ENCODE results near the gene CFAP57. TPM values are rescaled to one million over a fixed set of nuclear protein-coding genes. Genes with fewer than 3 reads are reported as not detected.

The CFAP57 gene
- total and polyA plus RNA-seq, 2 of the 4 experiments (the other 2 are of a cell fraction), result 0.29 to 0.36 TPM

DNA sequence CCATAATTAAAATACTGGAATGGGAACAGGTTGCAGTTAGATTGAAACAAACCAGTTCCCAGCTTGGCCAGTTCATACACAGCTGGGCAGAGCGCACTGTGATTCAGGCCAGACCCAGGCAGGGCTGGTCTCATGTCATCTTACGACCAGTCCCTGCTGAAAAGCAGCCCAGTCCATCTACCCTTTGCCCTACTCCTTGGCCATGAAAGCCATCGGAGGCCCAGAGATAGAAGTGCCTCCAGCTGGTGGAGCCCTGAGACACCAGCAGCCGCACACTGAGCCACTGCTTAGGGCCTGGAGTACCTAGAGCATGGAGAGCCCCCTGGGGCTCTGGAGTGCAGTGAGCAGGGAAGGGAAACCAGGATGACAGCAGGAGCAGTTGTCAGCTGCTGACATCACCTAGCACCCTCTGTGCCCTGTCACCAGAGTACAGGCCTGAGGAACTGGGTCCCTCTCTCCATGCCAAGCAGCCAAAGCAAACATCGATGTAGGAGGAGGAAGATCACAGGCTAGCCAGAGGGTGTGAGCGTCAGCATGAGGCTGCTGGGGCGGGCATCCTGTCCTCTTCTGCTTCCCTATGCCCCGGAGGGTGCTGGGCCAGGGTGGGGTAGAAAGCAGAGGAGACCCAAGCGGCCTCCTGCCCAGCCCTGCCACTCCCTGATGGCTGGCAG is 63.5 kb downstream of the CFAP57 start:
- H2BK5ac ChIP-seq (ENCODE audit: low read depth, low read length, poor library complexity, severe bottlenecking), result no peak overlapping the region
- H3K27ac ChIP-seq (ENCODE audit: insufficient read depth, low read length), result no peak overlapping the region
- H2BK15ac ChIP-seq (ENCODE audit: low read depth, low read length), result no peak overlapping the region
- H2BK120ac ChIP-seq (ENCODE audit: low read depth, low read length), result no peak overlapping the region
- intact Hi-C loops (cut with micrococcal nuclease) (no loop called here), dilution Hi-C loops (cut with HindIII; ENCODE audit: low sequenced_read_pairs, unreplicated experiment) (no loop called here), in situ Hi-C loops (cut with MboI; ENCODE audit: low sequenced_read_pairs) (loop anchor here (10.0 kb wide), 1 partner anchor 119 kb away; the partner anchor contains the start of gene CDC20)
- no peak overlapping the region for H2AFZ ChIP-seq (replicated peaks; ENCODE audit: low read length, poor library complexity)
- H4K8ac ChIP-seq (ENCODE audit: low read depth in 2 of 2, low read length in 2 of 2), result no peak overlapping the region
- H4K5ac ChIP-seq (ENCODE audit: low read depth, low read length), result no peak overlapping the region
- BruUV-seq (replicated peaks), result no TSS peak
- no peak overlapping the region for H4K91ac ChIP-seq (ENCODE audit: insufficient read depth, low read depth, low read length)
- TF ChIP-seq FOS (IDR thresholded peaks at IDR 0.05; ENCODE audit: low read depth, low read length) (no peak), RFX5 (IDR thresholded peaks at IDR 0.05; ENCODE audit: low read depth, low read length) (no peak), SMC3 (IDR thresholded peaks at IDR 0.05; ENCODE audit: low read depth, low read length) (no peak), NFE2L2 (IDR thresholded peaks at IDR 0.05; ENCODE audit: low read depth, low read length) (no peak), MAZ (IDR thresholded peaks at IDR 0.05; ENCODE audit: borderline replicate concordance, low read depth, low read length) (no peak)
- TF ChIP-seq, protein P1, sequence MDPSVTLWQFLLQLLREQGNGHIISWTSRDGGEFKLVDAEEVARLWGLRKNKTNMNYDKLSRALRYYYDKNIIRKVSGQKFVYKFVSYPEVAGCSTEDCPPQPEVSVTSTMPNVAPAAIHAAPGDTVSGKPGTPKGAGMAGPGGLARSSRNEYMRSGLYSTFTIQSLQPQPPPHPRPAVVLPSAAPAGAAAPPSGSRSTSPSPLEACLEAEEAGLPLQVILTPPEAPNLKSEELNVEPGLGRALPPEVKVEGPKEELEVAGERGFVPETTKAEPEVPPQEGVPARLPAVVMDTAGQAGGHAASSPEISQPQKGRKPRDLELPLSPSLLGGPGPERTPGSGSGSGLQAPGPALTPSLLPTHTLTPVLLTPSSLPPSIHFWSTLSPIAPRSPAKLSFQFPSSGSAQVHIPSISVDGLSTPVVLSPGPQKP (IDR thresholded peaks at IDR 0.05; ENCODE audit: borderline replicate concordance, low read depth, low read length), result no peak
- TF ChIP-seq, protein P2, sequence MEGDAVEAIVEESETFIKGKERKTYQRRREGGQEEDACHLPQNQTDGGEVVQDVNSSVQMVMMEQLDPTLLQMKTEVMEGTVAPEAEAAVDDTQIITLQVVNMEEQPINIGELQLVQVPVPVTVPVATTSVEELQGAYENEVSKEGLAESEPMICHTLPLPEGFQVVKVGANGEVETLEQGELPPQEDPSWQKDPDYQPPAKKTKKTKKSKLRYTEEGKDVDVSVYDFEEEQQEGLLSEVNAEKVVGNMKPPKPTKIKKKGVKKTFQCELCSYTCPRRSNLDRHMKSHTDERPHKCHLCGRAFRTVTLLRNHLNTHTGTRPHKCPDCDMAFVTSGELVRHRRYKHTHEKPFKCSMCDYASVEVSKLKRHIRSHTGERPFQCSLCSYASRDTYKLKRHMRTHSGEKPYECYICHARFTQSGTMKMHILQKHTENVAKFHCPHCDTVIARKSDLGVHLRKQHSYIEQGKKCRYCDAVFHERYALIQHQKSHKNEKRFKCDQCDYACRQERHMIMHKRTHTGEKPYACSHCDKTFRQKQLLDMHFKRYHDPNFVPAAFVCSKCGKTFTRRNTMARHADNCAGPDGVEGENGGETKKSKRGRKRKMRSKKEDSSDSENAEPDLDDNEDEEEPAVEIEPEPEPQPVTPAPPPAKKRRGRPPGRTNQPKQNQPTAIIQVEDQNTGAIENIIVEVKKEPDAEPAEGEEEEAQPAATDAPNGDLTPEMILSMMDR (conservative IDR thresholded peaks at IDR 0.05; ENCODE audit: low read depth, low read length), result no peak
- no peak overlapping the region for H3K18ac ChIP-seq (ENCODE audit: low read depth, low read length)
- H3K79me1 ChIP-seq (ENCODE audit: low read depth in 1 of 2, low read length in 2 of 2), result 0 out of 4 replicates have a peak, but pooled peaks cover 0 to 5% of the 10 kb centered on the region in 2 experiments
- no peaks in the 10 kb centered on the region for H3K36me3 ChIP-seq (ENCODE audit: control insufficient read depth, insufficient read depth, low read length)
- peaks cover 7% of the 10 kb centered on the region for H3K9me1 ChIP-seq (ENCODE audit: insufficient read depth, low read length)
- no peak overlapping the region for H2BK20ac ChIP-seq (ENCODE audit: low read depth, low read length)
- no peak overlapping the region for H2AK5ac ChIP-seq (ENCODE audit: low read depth, low read length)
- peaks cover 15% of the 10 kb centered on the region for H3K4me1 ChIP-seq (ENCODE audit: control insufficient read depth, insufficient read depth, low read length)
- H3K4ac ChIP-seq (ENCODE audit: low read depth, low read length), result no peak overlapping the region
- H3K9me3 ChIP-seq (ENCODE audit: control insufficient read depth, insufficient read depth, low read length), result no peaks in the 10 kb centered on the region
- ChIA-PET POLR2A (ENCODE audit: unreplicated experiment) (no interaction called here), CTCF (no interaction called here)
- H2AK9ac ChIP-seq (replicated peaks; ENCODE audit: low read depth, low read length, poor library complexity), result no peak overlapping the region
- no peak overlapping the region for H3K9ac ChIP-seq (ENCODE audit: low read depth, low read length)
- no peak overlapping the region for H3K56ac ChIP-seq (ENCODE audit: extremely low read depth, insufficient read depth, low read length)
- H3K27me3 ChIP-seq (ENCODE audit: control insufficient read depth, insufficient read depth, low read length), result no peaks in the 10 kb centered on the region
- no peak overlapping the region for H3K14ac ChIP-seq (replicated peaks; ENCODE audit: low read depth, low read length)
- no peaks in the 10 kb centered on the region for H4K20me1 ChIP-seq (ENCODE audit: insufficient read depth, low read length)
- WGBS, 2 experiments (ENCODE audit: extremely low coverage in 2 of 2, insufficient read length in 1 of 2), result 93% methylated on average over 2 of the region's 9 CpGs; no CpG with 5 or more reads in 1 of the 2 experiments
- no peak overlapping the region for H3K4me2 ChIP-seq (ENCODE audit: low read depth, low read length)
- H3K23ac ChIP-seq (ENCODE audit: low read depth, low read length), result no peak overlapping the region
- ATAC-seq (ENCODE audit: low read depth) (no peak), DNase-seq (no peak)
- no peak overlapping the region for H3K4me3 ChIP-seq (ENCODE audit: insufficient read depth, low read depth, low read length)

Data from IMR-90 (cell line).